Measurements from ENCODE around the gene PSMD12.

PSMD12 gene

GRCh38 chr17:67328026-67328425, 38.4 kb downstream of the PSMD12 start:
- TF ChIP-seq CEBPB (IDR thresholded peaks at IDR 0.05) (no peak), NFIC (IDR thresholded peaks at IDR 0.05) (no peak), TAF1 (IDR thresholded peaks at IDR 0.05; ENCODE audit: low read depth) (no peak), YY1 (IDR thresholded peaks at IDR 0.05; ENCODE audit: low read depth) (no peak), TCF12 (IDR thresholded peaks at IDR 0.05; ENCODE audit: low read depth) (no peak), MAX (IDR thresholded peaks at IDR 0.05) (no peak), FOXM1 (IDR thresholded peaks at IDR 0.05; ENCODE audit: borderline replicate concordance, low read depth) (no peak), EGR1 (IDR thresholded peaks at IDR 0.05) (no peak)

DNA sequence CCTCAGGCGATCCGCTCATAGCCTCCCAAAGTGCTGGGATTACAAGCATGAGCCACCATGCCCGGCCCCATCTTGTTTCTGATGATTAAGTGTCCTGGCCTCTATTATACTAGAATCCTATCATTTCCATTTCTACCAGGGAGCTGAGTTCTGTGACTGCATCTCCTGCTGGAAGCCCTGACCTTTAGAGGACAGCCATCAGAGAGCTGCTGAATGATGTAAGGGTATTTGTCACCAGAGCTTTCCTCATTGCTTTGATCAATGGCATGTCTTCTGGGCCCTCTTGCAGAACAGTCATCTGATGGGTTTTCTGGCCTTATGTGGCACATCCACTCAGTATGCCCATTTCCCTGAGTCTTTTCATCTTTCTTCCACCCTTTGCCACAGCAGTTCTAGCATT, 39.9 kb downstream of the PSMD12 start:
- TF ChIP-seq NFIC (IDR thresholded peaks at IDR 0.05) (no peak), YY1 (IDR thresholded peaks at IDR 0.05; ENCODE audit: low read depth) (no peak), CREB1 (IDR thresholded peaks at IDR 0.05; ENCODE audit: low read depth) (no peak), ZBTB7A (IDR thresholded peaks at IDR 0.05; ENCODE audit: low read depth) (no peak)
- TF ChIP-seq, protein P1, sequence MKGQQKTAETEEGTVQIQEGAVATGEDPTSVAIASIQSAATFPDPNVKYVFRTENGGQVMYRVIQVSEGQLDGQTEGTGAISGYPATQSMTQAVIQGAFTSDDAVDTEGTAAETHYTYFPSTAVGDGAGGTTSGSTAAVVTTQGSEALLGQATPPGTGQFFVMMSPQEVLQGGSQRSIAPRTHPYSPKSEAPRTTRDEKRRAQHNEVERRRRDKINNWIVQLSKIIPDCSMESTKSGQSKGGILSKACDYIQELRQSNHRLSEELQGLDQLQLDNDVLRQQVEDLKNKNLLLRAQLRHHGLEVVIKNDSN (IDR thresholded peaks at IDR 0.05): no peak

GRCh38 chr17:67324330-67324729, 42.0 kb downstream of the PSMD12 start:
- no peak for TF ChIP-seq MAX (IDR thresholded peaks at IDR 0.05)
- no peak for TF ChIP-seq EP300 (IDR thresholded peaks at IDR 0.05; ENCODE audit: borderline replicate concordance)
- TF ChIP-seq CEBPB (IDR thresholded peaks at IDR 0.05): no peak
- no peak for TF ChIP-seq FOXM1 (IDR thresholded peaks at IDR 0.05; ENCODE audit: borderline replicate concordance, low read depth)
- no peak for TF ChIP-seq RAD21 (IDR thresholded peaks at IDR 0.05; ENCODE audit: low read depth)
- no peak for TF ChIP-seq NFIC (IDR thresholded peaks at IDR 0.05)
- no peak for TF ChIP-seq TCF12 (IDR thresholded peaks at IDR 0.05; ENCODE audit: low read depth)
- TF ChIP-seq TEAD4 (IDR thresholded peaks at IDR 0.05): no peak
- TF ChIP-seq, protein P1 (IDR thresholded peaks at IDR 0.05): no peak
- TF ChIP-seq ZBTB7A (IDR thresholded peaks at IDR 0.05; ENCODE audit: low read depth): no peak
- TF ChIP-seq EGR1 (IDR thresholded peaks at IDR 0.05): no peak
- TF ChIP-seq YY1 (IDR thresholded peaks at IDR 0.05; ENCODE audit: low read depth): no peak
- no peak for TF ChIP-seq REST (IDR thresholded peaks at IDR 0.05; ENCODE audit: low read depth)
- TF ChIP-seq CREB1 (IDR thresholded peaks at IDR 0.05; ENCODE audit: low read depth): no peak
- no peak for TF ChIP-seq TAF1 (IDR thresholded peaks at IDR 0.05; ENCODE audit: low read depth)

DNA sequence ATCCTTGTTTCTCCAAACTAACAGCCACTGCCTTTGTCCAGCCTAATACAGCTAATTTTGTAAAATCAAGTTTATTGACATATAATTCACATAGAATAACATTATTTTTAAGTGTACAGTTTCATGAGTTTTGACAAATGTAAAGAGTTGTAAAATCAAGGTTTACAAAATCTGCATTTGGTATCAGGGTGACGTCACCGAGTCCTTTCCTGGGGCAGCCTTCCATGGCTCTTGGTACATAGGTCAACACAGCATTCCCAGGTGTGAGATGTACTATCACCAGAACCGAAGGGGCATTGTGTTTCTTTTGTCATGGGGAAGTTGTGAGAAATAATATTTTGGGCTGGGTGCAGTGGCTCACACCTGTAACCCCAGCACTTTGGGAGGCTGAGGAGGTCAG, 42.9 kb downstream of the PSMD12 start:
- TF ChIP-seq NFIC (IDR thresholded peaks at IDR 0.05) (no peak), CREB1 (IDR thresholded peaks at IDR 0.05; ENCODE audit: low read depth) (no peak)

- TF ChIP-seq CREB1 (IDR thresholded peaks at IDR 0.05; ENCODE audit: low read depth): no peak
- peak; percentile 60; the same call in 1 of the 2 replicates for TF ChIP-seq YY1 (IDR thresholded peaks at IDR 0.05; ENCODE audit: low read depth)
These were observed 44.2 kb downstream of the PSMD12 start for GRCh38 chr17:67322042-67322787.

DNA sequence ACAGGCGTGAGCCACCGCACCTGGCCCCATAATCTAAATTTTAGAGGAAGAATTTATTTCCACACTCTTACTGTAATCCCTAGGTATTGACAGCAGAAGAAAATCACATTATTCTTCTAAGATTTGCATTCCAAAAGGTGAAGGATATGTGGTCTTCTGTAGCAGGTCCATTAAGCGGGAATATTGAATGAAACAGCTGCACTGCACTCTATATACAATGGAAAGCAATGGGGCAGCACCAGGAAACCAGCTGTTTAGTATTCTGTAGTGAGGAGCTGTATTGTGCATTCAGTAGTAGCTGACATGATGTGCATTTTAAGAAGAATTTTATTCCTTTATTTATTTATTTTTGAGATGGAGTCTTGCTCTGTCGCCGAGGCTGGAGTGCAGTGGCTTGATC, 49.6 kb downstream of the PSMD12 start:
- TF ChIP-seq CEBPB (IDR thresholded peaks at IDR 0.05) (no peak), EP300 (IDR thresholded peaks at IDR 0.05; ENCODE audit: borderline replicate concordance) (no peak), MAX (IDR thresholded peaks at IDR 0.05) (no peak), REST (IDR thresholded peaks at IDR 0.05; ENCODE audit: low read depth) (no peak), YY1 (IDR thresholded peaks at IDR 0.05; ENCODE audit: low read depth) (no peak), TEAD4 (IDR thresholded peaks at IDR 0.05) (no peak), ZBTB7A (IDR thresholded peaks at IDR 0.05; ENCODE audit: low read depth) (no peak), TAF1 (IDR thresholded peaks at IDR 0.05; ENCODE audit: low read depth) (no peak), FOXM1 (IDR thresholded peaks at IDR 0.05; ENCODE audit: borderline replicate concordance, low read depth) (no peak), TCF12 (IDR thresholded peaks at IDR 0.05; ENCODE audit: low read depth) (no peak), CREB1 (IDR thresholded peaks at IDR 0.05; ENCODE audit: low read depth) (no peak), EGR1 (IDR thresholded peaks at IDR 0.05) (no peak), NFIC (IDR thresholded peaks at IDR 0.05) (no peak), RAD21 (IDR thresholded peaks at IDR 0.05; ENCODE audit: low read depth) (no peak)
- TF ChIP-seq, protein P1 (IDR thresholded peaks at IDR 0.05): no peak
